ENCODE measurements around the gene PNPLA5.
A peak's percentile ranks its signal among the peaks of the same experiment; 100 is the strongest.
"Not testable (repeated sequence)": the region's sequence is repeated elsewhere in the genome, so short reads cannot be mapped to it uniquely, and the experiment has no call there.

The PNPLA5 gene

GRCh38 chr22:43878831-43879550 lies 12.8 kb downstream of the PNPLA5 start:
- peaks cover 71% of the 10 kb centered on the region for H3K27me3 Mint-ChIP-seq
- DNase-seq (no peak), ATAC-seq (no peak)
- H3K4me1 Mint-ChIP-seq = no peaks in the 10 kb centered on the region
- H3K4me3 Mint-ChIP-seq = no peak overlapping the region
- no peaks in the 10 kb centered on the region for H3K9me3 Mint-ChIP-seq
- no peak overlapping the region for H3K27ac Mint-ChIP-seq

- peaks cover 77% of the 10 kb centered on the region for H3K27me3 Mint-ChIP-seq
Measured at GRCh38 chr22:43878079-43878795, 13.6 kb downstream of the PNPLA5 start.

GRCh38 chr22:43876866-43877509 lies 14.8 kb downstream of the PNPLA5 start:
- Mint-ChIP-seq H3K4me3 (no peak overlapping the region), H3K27ac (peak overlapping the region in 1 of 2 donors; percentile 93), H3K4me1 (no peaks in the 10 kb centered on the region), H3K9me3 (no peaks in the 10 kb centered on the region), H3K27me3 (peaks cover 72% of the 10 kb centered on the region)
- no peak for ATAC-seq
- no peak for DNase-seq

More at GRCh38 chr22:43878079-43878795, 13.6 kb downstream of the PNPLA5 start:
- Mint-ChIP-seq H3K27ac (no peak overlapping the region), H3K4me1 (no peaks in the 10 kb centered on the region), H3K4me3 (no peak overlapping the region), H3K9me3 (no peaks in the 10 kb centered on the region)
- ATAC-seq (no peak), DNase-seq (no peak)

- no peak overlapping the region for H3K4me3 Mint-ChIP-seq
- H3K27me3 Mint-ChIP-seq = peaks cover 52% of the 10 kb centered on the region
- H3K4me1 Mint-ChIP-seq = no peaks in the 10 kb centered on the region
- ATAC-seq = no peak
- DNase-seq = no peak
- H3K27ac Mint-ChIP-seq = no peak overlapping the region
- peaks cover 10 to 19% of the 10 kb centered on the region in 2 donors for H3K9me3 Mint-ChIP-seq
Measured at GRCh38 chr22:43869799-43870198, 22.0 kb downstream of the PNPLA5 start.

GRCh38 chr22:43869001-43869400 lies 22.8 kb downstream of the PNPLA5 start:
- H3K4me1 Mint-ChIP-seq, ATAC-seq, H3K27ac Mint-ChIP-seq, DNase-seq, H3K4me3 Mint-ChIP-seq: not testable (repeated sequence)
- H3K9me3 Mint-ChIP-seq = peaks cover 10 to 19% of the 10 kb centered on the region in 2 donors
- peaks cover 51% of the 10 kb centered on the region for H3K27me3 Mint-ChIP-seq

- DNase-seq = no peak
- Mint-ChIP-seq H3K9me3 (peaks cover 10 to 19% of the 10 kb centered on the region in 2 donors), H3K27me3 (peaks cover 51% of the 10 kb centered on the region), H3K4me1 (no peaks in the 10 kb centered on the region), H3K4me3 (no peak overlapping the region), H3K27ac (no peak overlapping the region)
- no peak for ATAC-seq
Measured at GRCh38 chr22:43867839-43868635, 23.8 kb downstream of the PNPLA5 start.

- Mint-ChIP-seq H3K4me1 (peaks cover 4% of the 10 kb centered on the region), H3K27ac (no peak overlapping the region), H3K4me3 (peak overlapping the region; percentile 37 to 64), H3K9me3 (peaks cover 0 to under 1% of the 10 kb centered on the region in 2 donors), H3K27me3 (peaks cover 78% of the 10 kb centered on the region)
- no peak for DNase-seq
- no peak for ATAC-seq
Measured at GRCh38 chr22:43862882-43863202, 29.0 kb downstream of the PNPLA5 start.

- DNase-seq = no peak
- H3K4me1 Mint-ChIP-seq = peaks cover 4% of the 10 kb centered on the region
- peak within 1 kb of the TSS; percentile 37 to 64 for H3K4me3 Mint-ChIP-seq
- peaks cover under 1 to 3% of the 10 kb centered on the region in 2 donors for H3K9me3 Mint-ChIP-seq
- ATAC-seq = no peak
- no peak within 1 kb of the TSS for H3K27ac Mint-ChIP-seq
- peaks cover 82% of the 10 kb centered on the region for H3K27me3 Mint-ChIP-seq
Measured at GRCh38 chr22:43862074-43862881, 29.5 kb downstream of the PNPLA5 start, which contains the start of gene SULT4A1. Gene SULT4A1, minus strand, starts transcription at chr22:43862513. Its CDS starts 131 bp downstream, at chr22:43862382.

GRCh38 chr22:43861529-43861928 lies 30.3 kb downstream of the PNPLA5 start:
- Mint-ChIP-seq H3K9me3 (peaks cover 8 to 10% of the 10 kb centered on the region in 2 donors), H3K4me3 (peak overlapping the region in 1 of 2 donors; percentile 21)
- DNase-seq = no peak

GRCh38 chr22:43860831-43861230 lies 31.0 kb downstream of the PNPLA5 start:
- ATAC-seq (no peak), DNase-seq (no peak)
- Mint-ChIP-seq H3K9me3 (peaks cover 10 to 11% of the 10 kb centered on the region in 2 donors), H3K4me1 (peaks cover 4% of the 10 kb centered on the region), H3K27me3 (peaks cover 88% of the 10 kb centered on the region), H3K4me3 (no peak overlapping the region), H3K27ac (no peak overlapping the region)

More at GRCh38 chr22:43861529-43861928, 30.3 kb downstream of the PNPLA5 start:
- ATAC-seq = no peak
- Mint-ChIP-seq H3K27ac (no peak overlapping the region), H3K4me1 (peaks cover 4% of the 10 kb centered on the region), H3K27me3 (peaks cover 89% of the 10 kb centered on the region)

- Mint-ChIP-seq H3K4me1 (peaks cover 4% of the 10 kb centered on the region), H3K27me3 (peaks cover 83% of the 10 kb centered on the region), H3K4me3 (no peak overlapping the region), H3K9me3 (peaks cover 10 to 11% of the 10 kb centered on the region in 2 donors), H3K27ac (no peak overlapping the region)
- no peak for DNase-seq
- no peak for ATAC-seq
Measured at GRCh38 chr22:43860126-43860525, 31.7 kb downstream of the PNPLA5 start.

GRCh38 chr22:43859621-43860020 lies 32.2 kb downstream of the PNPLA5 start:
- Mint-ChIP-seq H3K4me1 (peaks cover 4% of the 10 kb centered on the region), H3K27me3 (peaks cover 78% of the 10 kb centered on the region)

GRCh38 chr22:43859176-43859575 lies 32.6 kb downstream of the PNPLA5 start:
- ATAC-seq (no peak), DNase-seq (no peak)
- H3K4me3 Mint-ChIP-seq = no peak overlapping the region
- H3K9me3 Mint-ChIP-seq = peaks cover 10 to 11% of the 10 kb centered on the region in 2 donors
- peaks cover 4% of the 10 kb centered on the region for H3K4me1 Mint-ChIP-seq
- no peak overlapping the region for H3K27ac Mint-ChIP-seq
- peaks cover 74% of the 10 kb centered on the region for H3K27me3 Mint-ChIP-seq

More at GRCh38 chr22:43859621-43860020, 32.2 kb downstream of the PNPLA5 start:
- ATAC-seq (no peak), DNase-seq (no peak)
- no peak overlapping the region for H3K4me3 Mint-ChIP-seq
- no peak overlapping the region for H3K27ac Mint-ChIP-seq
- H3K9me3 Mint-ChIP-seq = peaks cover 10 to 11% of the 10 kb centered on the region in 2 donors

GRCh38 chr22:43858156-43858895 lies 33.5 kb downstream of the PNPLA5 start:
- ATAC-seq (no peak), DNase-seq (no peak)
- Mint-ChIP-seq H3K27me3 (peaks cover 66% of the 10 kb centered on the region), H3K9me3 (peaks cover 10 to 11% of the 10 kb centered on the region in 2 donors), H3K4me1 (peaks cover 4% of the 10 kb centered on the region), H3K4me3 (no peak overlapping the region), H3K27ac (no peak overlapping the region)

All from stimulated activated naive CD8-positive, alpha-beta T cell treated with anti-CD3 and anti-CD28 coated beads, Interleukin-15, amount 100 ng/mL, for 72 hours (primary cell).